Uterus (tissue), 2 donors: ENCODE data around the gene RAB40C.

Source experiments
- CTCF ChIP-seq, 4 experiments: fragments of 200-600 bp in 2 of 4; fragments of 450-650 bp in 2 of 4; sonication (generic) in 2 of 4; IDR thresholded peaks; one replicate each; pipeline ENCODE4 v1.5.1; 2016 to 2019; ENCODE audit warnings: antibody characterized with exemption in 4 of 4, mild to moderate bottlenecking in 2 of 4, moderate library complexity in 1 of 4
- POLR2A ChIP-seq, 2 donors: fragments of 450-650 bp; IDR thresholded peaks; one replicate each; pipeline ENCODE4 v1.6.1; 2016; ENCODE audit warnings: antibody characterized with exemption in 2 of 2, mild to moderate bottlenecking in 1 of 2, moderate library complexity in 1 of 2

GRCh38 chr16:576823-577201 is 13.1 kb upstream of the RAB40C start:
- TF ChIP-seq CTCF (IDR thresholded peaks at IDR 0.05), result no peak
- TF ChIP-seq POLR2A (IDR thresholded peaks at IDR 0.05), result no peak
